ENCODE data around the gene EYA2. TPM values are rescaled to one million over a fixed set of nuclear protein-coding genes. Genes with fewer than 3 reads are reported as not detected.

The EYA2 gene
- total RNA-seq, 1 donor from 2014 or later: 8.1 TPM

DNA sequence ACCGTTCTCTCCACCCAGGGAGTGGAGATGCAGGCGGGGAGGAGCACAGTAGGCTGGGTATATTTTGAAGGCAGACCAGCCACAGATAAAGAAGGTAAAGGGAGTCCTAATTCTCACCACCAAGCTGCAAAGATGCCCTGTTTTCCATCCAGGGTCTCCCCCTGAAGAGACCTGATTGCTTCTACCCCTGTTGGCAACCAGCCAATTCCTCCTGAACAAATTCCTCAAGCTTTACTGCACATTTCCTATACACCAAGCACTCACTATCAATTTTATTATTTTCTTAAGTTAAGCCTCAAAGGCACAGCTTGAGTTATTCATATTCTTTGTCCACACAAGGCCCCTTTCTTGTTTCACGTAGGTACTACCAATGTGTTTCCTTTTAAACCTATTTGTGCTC is 214.4 kb downstream of the EYA2 start:
- no peak for DNase-seq (ENCODE audit: extremely low spot score, unreplicated experiment)
- Mint-ChIP-seq H3K27ac (no peak overlapping the region), H3K4me1 (ENCODE audit: unreplicated experiment) (no peaks in the 10 kb centered on the region), H3K27me3 (no peaks in the 10 kb centered on the region), H3K9me3 (no peaks in the 10 kb centered on the region), H3K36me3 (peaks cover 3% of the 10 kb centered on the region), H3K4me3 (no peak overlapping the region)
- TF ChIP-seq, protein P1, sequence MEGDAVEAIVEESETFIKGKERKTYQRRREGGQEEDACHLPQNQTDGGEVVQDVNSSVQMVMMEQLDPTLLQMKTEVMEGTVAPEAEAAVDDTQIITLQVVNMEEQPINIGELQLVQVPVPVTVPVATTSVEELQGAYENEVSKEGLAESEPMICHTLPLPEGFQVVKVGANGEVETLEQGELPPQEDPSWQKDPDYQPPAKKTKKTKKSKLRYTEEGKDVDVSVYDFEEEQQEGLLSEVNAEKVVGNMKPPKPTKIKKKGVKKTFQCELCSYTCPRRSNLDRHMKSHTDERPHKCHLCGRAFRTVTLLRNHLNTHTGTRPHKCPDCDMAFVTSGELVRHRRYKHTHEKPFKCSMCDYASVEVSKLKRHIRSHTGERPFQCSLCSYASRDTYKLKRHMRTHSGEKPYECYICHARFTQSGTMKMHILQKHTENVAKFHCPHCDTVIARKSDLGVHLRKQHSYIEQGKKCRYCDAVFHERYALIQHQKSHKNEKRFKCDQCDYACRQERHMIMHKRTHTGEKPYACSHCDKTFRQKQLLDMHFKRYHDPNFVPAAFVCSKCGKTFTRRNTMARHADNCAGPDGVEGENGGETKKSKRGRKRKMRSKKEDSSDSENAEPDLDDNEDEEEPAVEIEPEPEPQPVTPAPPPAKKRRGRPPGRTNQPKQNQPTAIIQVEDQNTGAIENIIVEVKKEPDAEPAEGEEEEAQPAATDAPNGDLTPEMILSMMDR (conservative IDR thresholded peaks at IDR 0.05): no peak

DNA sequence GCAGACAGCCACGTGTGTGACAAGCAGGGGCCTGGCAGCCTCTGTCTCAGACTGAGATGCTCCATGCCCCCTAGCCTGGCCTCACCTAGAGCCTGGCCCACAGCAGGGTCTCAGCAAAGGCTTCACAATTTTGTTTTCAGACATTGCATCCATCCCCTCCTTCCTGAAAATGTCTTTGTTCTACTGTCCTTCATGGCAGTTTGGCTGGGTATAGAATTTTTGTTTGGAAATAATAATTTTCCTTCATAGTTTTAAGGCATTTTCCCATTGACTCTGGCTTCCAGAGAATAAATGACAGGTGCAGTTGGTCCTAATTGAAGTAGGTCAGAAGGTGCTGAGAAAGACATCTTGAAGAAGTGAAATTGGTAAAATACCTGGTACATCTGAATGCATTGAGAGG is 216.2 kb downstream of the EYA2 start:
- no peak for DNase-seq (ENCODE audit: extremely low spot score, unreplicated experiment)
- Mint-ChIP-seq H3K27ac (no peak overlapping the region), H3K36me3 (peaks cover 3% of the 10 kb centered on the region), H3K4me3 (no peak overlapping the region), H3K27me3 (no peaks in the 10 kb centered on the region), H3K9me3 (no peaks in the 10 kb centered on the region), H3K4me1 (ENCODE audit: unreplicated experiment) (no peaks in the 10 kb centered on the region)
- TF ChIP-seq, protein P1 (conservative IDR thresholded peaks at IDR 0.05): no peak

GRCh38 chr20:47111576-47111975 is 216.9 kb downstream of the EYA2 start:
- DNase-seq (ENCODE audit: extremely low spot score, unreplicated experiment): no peak
- no peak overlapping the region for H3K4me3 Mint-ChIP-seq
- peaks cover 3% of the 10 kb centered on the region for H3K36me3 Mint-ChIP-seq
- no peaks in the 10 kb centered on the region for H3K4me1 Mint-ChIP-seq (ENCODE audit: unreplicated experiment)
- TF ChIP-seq, protein P1 (conservative IDR thresholded peaks at IDR 0.05): no peak
- no peaks in the 10 kb centered on the region for H3K27me3 Mint-ChIP-seq
- no peak overlapping the region for H3K27ac Mint-ChIP-seq
- H3K9me3 Mint-ChIP-seq: no peaks in the 10 kb centered on the region

DNA sequence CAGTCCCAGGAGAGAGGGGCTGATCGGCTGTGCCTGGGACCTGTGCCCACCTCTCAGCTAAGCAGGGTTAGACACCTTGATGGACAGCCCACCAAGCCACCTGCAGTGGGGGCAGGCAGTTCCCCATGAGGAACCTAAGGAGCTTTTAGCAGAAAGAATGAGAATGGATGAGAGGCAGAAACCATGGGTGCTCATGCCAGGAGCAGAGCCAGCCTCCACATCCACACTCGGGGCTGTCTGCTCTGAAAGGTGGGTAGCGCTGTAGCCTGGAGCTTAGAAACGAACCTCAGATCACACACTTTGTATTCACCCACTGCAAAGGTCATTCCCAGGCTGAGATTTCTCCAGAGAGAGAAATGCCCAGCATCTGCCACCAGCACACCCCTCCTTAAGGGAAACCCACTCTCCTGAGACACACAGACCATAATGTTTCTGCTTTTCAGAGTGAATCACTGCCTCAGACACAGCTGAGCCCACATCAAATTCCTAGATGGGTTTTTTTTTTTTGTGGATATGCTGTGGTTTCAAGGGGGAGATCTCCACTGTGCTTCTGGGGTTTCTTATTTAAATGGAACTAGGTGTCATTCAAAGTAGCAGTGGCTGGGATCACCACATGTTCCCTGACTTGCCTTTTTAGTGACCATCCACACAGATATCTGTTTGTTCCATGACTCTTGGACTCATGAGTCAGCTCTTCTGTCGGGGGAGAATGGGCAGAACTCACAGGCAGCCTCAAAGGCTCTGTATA is 218.9 kb downstream of the EYA2 start:
- Mint-ChIP-seq H3K4me1 (ENCODE audit: unreplicated experiment) (peaks cover 13% of the 10 kb centered on the region), H3K27me3 (no peaks in the 10 kb centered on the region), H3K9me3 (no peaks in the 10 kb centered on the region), H3K4me3 (no peak overlapping the region), H3K27ac (no peak overlapping the region), H3K36me3 (no peaks in the 10 kb centered on the region)
- DNase-seq (ENCODE audit: extremely low spot score, unreplicated experiment): no peak
- TF ChIP-seq, protein P1 (conservative IDR thresholded peaks at IDR 0.05): no peak

GRCh38 chr20:47115694-47116093 is 221.1 kb downstream of the EYA2 start:
- TF ChIP-seq, protein P1 (conservative IDR thresholded peaks at IDR 0.05): no peak
- no peak overlapping the region for H3K4me3 Mint-ChIP-seq

More at GRCh38 chr20:47115694-47116093, 221.1 kb downstream of the EYA2 start:
- Mint-ChIP-seq H3K36me3 (no peaks in the 10 kb centered on the region), H3K27ac (no peak overlapping the region), H3K9me3 (no peaks in the 10 kb centered on the region), H3K27me3 (no peaks in the 10 kb centered on the region), H3K4me1 (ENCODE audit: unreplicated experiment) (peaks cover 16% of the 10 kb centered on the region)
- DNase-seq (ENCODE audit: extremely low spot score, unreplicated experiment): no peak

Measured in type B pancreatic cell (in vitro differentiated cells).